ENCODE data around the gene SH3BGRL3.

DNA sequence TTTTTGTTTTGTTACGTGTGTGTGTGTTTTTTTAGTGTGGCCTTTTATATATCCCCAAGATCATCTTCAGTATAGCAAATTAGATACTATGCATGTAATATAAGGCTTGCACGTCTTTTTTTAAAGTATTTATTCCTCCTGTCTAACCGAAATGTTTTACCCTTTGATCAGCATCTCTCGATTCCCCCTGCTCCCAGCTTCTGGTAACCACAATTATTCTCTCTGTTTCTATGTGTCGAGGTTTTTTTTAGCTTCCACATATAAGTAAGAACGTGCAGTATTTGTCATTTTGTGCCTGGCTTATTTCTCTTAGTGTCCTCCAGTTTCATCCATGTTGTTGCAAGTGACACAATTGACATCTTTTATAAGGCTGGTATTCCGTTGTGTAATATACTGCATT is 27.2 kb upstream of the SH3BGRL3 start:
- TF ChIP-seq ZNF274 (IDR thresholded peaks at IDR 0.05; ENCODE audit: low read depth, low read length) (no peak), YY1 (IDR thresholded peaks at IDR 0.05; ENCODE audit: insufficient read depth, insufficient read length) (no peak), SUZ12 (IDR thresholded peaks at IDR 0.05; ENCODE audit: extremely low read depth, insufficient read depth, insufficient read length) (no peak)
